HG03571 (cell line): ENCODE results near the gene ZNF470.

ENCODE experiments used
- ATAC-seq: cut with Tn5 transposase; IDR thresholded peaks from one replicate; pipeline ENCODE4 v1.9.1; 2021; ENCODE audit not compliant: unreplicated experiment

ZNF470 gene

GRCh38 chr19:56567274-56568120 lies at the start of gene ZNF470:
Gene ZNF470, plus strand, starts transcription at chr19:56567468. Its CDS starts 2,844 bp downstream, at chr19:56570312.
- peak; percentile 90 for ATAC-seq

DNA sequence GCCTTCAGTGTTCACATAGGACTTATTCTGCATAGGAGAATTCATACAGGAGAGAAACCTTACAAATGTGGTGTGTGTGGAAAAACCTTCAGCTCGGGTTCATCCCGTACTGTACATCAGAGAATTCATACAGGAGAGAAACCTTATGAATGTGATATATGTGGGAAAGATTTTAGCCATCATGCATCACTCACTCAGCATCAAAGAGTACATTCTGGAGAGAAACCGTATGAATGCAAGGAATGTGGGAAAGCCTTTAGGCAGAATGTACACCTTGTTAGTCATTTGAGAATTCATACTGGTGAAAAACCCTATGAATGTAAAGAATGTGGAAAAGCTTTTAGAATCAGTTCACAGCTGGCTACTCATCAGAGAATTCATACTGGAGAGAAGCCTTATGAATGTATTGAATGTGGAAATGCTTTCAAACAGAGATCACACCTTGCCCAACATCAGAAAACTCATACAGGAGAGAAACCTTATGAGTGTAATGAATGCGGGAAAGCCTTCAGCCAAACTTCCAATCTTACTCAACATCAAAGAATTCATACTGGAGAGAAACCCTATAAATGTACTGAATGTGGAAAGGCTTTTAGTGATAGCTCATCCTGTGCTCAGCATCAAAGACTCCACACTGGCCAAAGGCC lies 41.9 kb upstream of the ZNF470 start:
- ATAC-seq: no peak

DNA sequence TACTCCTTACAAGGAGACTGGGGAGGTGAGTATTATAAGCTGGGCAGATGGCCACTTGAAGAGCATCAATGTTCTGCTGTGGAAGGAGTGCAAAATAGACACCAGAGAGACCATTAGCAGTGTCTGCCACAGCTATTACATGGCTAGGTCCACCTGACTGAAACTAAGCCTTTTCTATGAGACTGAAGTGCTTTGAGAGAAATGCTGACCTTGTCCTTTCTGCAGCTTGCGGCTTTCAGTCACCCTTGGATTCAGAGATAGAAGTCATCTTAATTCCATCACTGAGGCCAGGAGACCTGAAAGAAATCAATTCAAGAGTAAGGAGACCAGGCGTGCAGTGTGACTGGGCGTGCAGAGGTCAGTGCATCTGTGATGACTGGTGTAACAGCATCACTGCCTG lies 29.8 kb upstream of the ZNF470 start:
- ATAC-seq: no peak

- peak; percentile 40 for ATAC-seq
Observed at GRCh38 chr19:56538254-56538760, 29.0 kb upstream of the ZNF470 start.

GRCh38 chr19:56538761-56539263 lies 28.5 kb upstream of the ZNF470 start, which contains the start of gene ZFP28:
Gene ZFP28, plus strand, starts transcription at chr19:56538948. Its CDS starts 71 bp downstream, at chr19:56539019.
- ATAC-seq: peak; percentile 16

GRCh38 chr19:56543776-56544175 lies 23.5 kb upstream of the ZNF470 start:
- no peak for ATAC-seq

- no peak for ATAC-seq
Observed at GRCh38 chr19:56547535-56547934, 19.7 kb upstream of the ZNF470 start.

- ATAC-seq: no peak
Observed at GRCh38 chr19:56554272-56554869, 12.9 kb upstream of the ZNF470 start.

GRCh38 chr19:56562766-56563165 lies 4.5 kb upstream of the ZNF470 start:
- no peak for ATAC-seq

DNA sequence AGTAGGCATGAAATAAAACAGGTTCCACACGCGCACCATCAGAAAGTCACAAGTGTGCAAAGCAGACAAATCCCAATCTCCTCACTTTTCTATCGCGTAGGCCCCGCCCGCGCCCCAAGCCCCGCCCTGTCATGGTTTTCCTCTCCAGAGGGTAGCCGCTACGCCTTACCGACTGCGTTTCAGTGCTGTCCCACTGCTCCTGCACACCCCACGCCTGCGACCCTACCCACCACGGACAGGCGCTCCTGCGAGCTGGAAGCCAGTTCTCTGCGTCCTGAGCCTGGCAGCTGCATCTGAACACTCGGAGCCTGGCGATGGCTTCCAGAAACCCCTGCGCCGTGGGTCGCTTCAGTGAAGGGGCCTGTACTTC lies 379 bp upstream of the ZNF470 start:
- peak; percentile 10 for ATAC-seq

DNA sequence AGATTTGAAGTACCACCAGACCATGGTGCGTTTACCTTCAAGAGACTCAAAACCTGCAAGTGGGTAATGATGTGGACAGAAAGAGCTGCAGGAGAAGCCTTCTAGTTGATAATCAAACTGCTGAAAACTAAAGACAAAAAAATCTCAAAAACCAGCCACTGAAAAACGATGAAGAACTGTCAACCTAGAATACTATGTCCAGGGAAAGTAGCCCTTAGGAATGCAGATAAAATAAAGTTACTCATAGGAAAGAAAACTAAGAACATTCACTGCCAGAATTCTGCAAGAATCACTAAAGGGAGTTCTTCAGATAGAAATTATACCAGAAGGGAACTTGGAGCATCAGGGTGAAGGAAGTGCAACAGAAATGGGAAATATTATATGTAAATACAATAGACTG lies 5.3 kb downstream of the ZNF470 start:
- no peak for ATAC-seq

- no peak for ATAC-seq
Observed at GRCh38 chr19:56573914-56574313, 6.6 kb downstream of the ZNF470 start.

- ATAC-seq: no peak
Observed at GRCh38 chr19:56577719-56578602, 10.7 kb downstream of the ZNF470 start.

GRCh38 chr19:56594446-56594782 lies 27.1 kb downstream of the ZNF470 start:
- no peak for ATAC-seq

- ATAC-seq: peak; percentile 82
Observed at GRCh38 chr19:56594783-56595547, 27.7 kb downstream of the ZNF470 start, which contains the start of gene ZNF71. Gene ZNF71, plus strand, starts transcription at chr19:56595302. Its CDS starts 6,257 bp downstream, at chr19:56601559.

DNA sequence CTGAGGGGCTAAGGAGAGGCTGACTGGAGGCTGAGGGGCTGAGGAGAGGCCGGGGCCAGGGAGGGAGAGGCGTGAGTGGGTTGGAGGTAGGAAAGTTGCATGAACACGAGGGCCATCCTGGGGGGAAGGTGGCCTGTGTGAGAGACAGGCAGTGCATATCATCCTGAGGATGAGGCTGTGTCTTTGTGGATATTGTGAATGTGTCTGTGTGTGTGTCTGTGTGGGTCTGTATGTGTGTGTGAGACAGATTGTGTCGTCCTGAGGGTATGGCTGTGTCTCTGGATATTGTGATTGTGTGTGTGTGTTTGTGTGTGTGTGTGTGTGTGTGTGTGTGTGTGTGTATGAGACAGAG lies 28.3 kb downstream of the ZNF470 start:
- no peak for ATAC-seq

- no peak for ATAC-seq
Observed at GRCh38 chr19:56596676-56597075, 29.4 kb downstream of the ZNF470 start.

DNA sequence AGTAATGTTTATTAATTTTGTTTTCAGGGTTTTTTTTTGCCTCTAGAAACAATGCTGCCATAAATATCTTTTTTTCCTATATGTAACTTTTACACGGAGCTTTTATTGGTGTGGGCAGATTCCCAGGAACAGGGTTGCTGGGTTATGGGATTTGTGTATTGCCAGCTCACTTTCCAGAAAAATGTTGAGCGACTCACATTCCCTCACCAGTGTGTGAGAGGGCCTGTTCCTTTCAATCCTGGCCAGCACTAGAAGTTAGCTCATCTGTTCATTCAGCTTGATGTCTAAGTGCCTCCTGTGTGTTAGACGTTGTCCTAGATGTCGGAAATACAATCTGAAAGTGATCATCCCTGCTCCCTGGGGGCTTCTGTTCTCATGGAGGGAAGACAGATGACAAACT lies 30.4 kb downstream of the ZNF470 start:
- no peak for ATAC-seq

GRCh38 chr19:56601375-56601774 lies 34.1 kb downstream of the ZNF470 start:
- ATAC-seq: no peak

DNA sequence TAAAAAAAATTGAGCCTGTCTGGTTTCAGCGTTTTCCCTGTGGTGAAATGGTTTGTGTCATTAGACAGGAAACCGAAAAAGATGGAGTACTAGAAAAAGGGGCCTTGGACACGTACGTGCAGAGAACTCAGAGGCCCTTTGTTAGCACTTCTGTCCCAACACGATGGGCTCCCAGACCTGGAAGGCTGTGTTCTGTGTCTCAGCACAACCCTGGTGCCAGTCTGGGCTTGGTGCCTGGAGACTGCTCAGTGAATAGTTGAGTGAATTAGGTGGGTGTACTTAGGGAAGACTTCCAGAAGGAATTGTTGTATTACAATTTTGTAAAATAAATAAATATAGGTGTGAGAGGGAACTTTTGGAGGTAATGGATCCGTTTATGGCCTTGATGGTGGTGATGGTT lies 36.6 kb downstream of the ZNF470 start:
- ATAC-seq: no peak
